Skeletal muscle cell (primary cell): ENCODE data around the gene PRKCB.

Experiments
- DNase-seq: peaks from one replicate; pipeline ENCODE4 v3.0.0-alpha.2; 2010; ENCODE audit warnings: low read depth
- H3K4me3 ChIP-seq: 2 replicates; pipeline ENCODE4 v1.5.1; 2011; ENCODE audit warnings: low read depth, mild to moderate bottlenecking, control low read depth, low read length, moderate library complexity

PRKCB gene

DNA sequence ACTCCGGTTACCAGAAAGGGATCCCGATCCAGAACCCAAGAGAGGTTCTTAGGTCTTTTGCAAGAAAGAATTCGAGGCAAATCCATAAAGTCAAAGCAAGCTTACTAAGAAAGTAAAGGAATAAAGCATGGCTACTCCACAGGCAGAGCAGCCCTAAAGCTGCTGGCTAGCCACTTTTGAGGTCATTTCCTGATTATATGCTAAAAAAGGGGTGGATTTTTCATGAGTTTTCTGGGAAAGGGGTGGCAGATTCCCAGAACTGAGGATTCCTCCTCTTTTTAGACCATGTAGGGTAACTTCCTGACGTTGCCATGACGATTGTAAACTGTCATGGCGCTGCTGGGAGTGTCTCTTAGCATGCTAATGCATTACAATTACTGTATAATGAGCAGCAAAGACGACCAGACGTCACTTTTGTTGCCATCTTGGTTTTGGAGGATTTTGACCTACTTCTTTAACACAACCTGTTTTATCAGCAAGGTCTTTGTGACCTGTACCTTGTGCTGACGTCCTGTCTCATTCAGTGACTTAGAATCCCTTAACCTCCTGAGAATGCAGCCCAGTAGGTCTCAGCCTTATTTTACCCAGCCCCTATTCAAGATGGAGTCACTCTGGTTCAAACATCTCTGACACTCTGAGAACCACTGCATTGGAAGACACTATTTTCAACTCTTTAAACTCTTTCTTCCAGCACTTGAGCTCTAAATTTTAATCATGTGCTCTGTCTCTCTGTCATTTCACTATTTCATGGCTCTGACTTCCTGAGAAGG, 216.7 kb downstream of the PRKCB start:
- no peak for DNase-seq
- H3K4me3 ChIP-seq = no peak overlapping the region

DNA sequence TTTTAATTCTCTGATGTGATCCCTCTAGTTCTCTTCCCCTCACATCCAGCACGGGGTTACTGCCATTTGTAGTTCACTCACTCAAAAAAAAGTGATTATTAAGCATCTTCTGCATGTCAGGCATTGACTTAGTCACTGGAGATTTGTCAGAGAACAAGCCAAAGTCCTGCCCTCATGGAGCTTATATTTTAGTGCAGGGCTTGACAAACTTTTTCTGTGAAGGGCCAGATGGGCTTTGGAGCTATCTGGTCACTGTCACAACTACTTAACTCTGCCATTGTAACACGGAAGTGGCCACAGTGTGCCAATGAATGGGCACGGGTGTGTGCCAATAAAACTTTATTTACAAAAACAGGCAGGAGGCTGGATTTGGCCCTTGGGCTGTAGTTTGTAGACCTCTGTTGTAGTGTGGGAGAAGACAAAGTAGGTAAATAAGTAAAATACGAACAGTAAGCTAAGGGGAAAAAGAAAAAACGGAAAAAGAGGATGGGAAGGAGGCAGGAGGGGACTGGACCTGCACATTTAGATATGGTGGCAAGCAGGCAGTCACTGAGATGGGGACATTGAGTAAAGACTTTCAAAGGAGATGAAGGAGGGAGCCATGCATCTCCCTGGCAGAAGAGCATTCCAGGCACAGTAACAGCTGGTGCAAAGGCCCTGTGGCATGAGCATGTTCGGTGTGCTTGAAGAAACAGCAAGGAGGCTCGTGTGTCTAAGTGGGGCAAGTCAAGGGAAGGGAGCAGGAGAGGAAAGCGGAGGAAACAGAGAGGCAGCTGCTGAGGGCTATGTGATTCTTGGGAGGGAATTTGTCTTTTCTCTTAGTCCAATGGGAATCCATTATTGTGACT, 217.5 kb downstream of the PRKCB start:
- no peak for DNase-seq
- no peak overlapping the region for H3K4me3 ChIP-seq

DNA sequence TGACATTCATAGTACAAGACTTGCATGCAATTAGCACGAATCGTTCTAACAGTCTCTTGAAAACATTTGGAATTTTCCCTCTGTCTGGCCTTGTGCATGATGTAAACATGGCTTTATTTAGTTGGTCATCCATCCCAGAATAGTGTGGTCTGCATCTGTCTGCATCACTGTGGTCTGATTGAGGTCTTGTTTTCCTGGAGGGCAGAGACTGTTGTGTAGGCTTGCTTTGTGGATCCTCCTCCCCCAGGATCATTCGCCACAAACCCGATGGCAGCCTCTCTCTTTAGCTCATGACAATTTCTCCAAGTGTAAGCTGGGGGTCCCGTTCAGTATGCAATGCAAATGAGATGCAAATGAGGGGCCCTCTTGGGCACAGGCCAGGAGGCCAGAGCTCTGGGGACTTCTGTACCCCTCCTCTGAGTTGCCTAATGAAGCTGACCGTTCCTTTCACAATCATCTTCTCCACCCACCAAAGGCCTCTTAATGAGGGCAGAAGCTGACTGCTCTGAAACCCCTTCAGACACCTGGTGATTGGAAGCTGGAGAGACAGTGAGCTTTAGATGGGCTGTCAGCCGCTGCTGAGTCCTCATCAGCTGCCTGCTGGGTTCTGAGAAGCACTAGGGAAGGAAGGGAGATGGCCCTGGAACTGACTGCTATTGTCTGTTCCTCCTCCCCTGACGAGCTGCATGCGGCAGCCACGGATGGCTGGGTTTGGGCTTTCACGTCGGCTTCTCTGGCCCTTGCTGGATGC, 219.1 kb downstream of the PRKCB start:
- no peak overlapping the region for H3K4me3 ChIP-seq
- DNase-seq = no peak

DNA sequence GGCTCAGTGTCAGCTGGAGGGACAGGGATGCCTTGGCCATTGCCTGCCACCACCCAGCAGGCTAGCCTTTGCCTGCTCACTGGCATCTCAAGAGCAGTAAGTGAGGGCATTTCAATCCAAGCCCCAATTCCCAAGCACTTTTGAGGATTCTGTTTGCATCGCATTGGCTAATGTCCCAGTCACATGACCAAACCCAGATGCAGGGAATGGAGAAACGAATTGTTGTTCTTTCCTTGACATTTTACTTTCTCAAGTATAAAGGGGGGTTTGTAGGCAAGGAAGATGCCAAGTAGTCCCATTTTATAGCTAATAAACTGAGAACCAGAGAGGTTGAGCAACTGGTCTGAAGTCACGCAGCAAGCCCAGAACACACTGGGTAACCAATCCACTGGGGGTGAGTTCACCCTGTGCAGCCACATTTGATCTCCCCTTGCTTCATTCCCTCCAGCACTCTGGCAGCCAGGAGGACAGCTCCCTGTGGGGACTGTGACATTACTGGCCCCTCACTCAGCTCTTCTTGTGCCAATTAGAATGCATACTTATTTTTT, 226.6 kb downstream of the PRKCB start:
- no peak for DNase-seq

DNA sequence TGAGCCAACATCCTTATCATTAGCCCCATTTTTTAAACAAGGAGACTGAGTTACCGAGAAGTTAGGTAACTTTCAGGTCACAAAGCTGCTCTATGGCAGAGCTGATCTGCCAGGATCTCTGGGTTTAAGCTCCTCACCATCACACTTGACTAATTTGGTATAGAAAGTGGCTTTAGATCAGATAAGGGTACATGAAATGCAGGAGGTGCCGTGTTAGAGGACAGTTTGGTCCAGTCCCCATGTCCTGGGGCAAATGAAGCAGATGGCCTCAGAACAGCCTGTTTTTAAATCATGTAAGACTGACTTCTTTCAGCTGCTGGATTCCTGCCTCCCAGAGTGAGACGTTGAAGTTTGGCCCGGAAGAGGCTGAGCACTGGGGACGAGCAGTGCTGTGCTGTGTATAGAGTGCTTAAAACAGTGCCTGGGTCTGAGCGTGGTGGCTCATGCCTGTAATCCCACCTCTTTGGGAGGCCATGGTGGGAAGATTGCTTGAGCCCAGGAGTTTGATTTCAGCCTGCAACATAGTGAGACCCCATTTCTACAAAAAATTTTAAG, 233.3 kb downstream of the PRKCB start:
- DNase-seq = no peak
- H3K4me3 ChIP-seq = no peak overlapping the region

More for the DNA sequence above, 226.6 kb downstream of the PRKCB start:
- H3K4me3 ChIP-seq = no peak overlapping the region

DNA sequence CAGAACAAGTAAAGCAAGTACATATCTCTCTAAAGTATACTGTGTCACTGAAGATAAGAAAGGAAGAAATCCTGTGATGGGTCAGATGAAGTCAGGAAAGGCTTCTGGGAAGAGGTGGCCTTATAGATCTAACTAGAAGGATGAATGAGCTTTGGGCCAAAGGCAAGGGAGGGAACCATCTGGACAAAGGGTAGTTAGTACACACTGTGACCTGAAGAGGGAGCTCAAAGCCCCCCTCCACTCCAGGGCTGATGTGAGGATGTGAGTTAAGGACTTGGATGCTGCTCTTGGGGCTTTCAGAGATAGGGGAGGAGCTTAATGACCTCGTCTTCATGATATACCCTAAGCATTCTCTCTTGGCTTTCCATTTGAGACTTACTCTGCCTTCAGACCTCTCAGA, 235.1 kb downstream of the PRKCB start:
- no peak overlapping the region for H3K4me3 ChIP-seq
- DNase-seq = no peak

DNA sequence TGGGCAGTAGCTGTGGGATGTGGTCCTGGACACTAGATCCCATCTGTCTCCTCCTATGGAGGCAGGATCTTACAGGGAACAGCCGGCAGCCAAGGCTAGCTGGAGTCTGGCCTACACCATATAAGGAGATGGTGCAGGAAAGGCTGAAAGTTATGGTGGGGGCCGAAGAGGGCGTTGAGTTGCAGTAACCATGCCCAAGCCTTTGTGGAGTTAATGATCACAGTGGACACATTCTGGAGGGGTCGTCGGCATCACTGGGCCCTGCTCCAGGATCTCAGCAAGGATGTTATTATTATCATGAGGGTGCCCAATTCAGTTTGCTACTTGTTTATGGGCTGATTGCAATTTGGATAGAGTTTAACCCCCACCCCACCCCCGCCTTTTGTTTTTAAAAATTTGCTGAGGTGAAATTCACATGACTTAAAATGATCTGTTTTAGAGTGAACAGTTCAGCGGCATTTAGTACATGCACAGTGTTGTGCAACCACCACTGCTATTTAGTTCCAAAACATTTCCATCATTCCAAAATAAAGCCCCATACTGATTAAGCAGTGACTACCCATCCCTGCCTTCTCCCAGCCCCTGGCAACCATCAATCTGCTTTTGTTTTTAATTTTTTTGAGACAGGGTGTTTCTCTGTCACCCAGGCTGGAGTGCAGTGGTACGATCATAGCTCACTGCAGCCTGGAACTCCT, 236.0 kb downstream of the PRKCB start:
- DNase-seq = no peak
- no peak overlapping the region for H3K4me3 ChIP-seq

DNA sequence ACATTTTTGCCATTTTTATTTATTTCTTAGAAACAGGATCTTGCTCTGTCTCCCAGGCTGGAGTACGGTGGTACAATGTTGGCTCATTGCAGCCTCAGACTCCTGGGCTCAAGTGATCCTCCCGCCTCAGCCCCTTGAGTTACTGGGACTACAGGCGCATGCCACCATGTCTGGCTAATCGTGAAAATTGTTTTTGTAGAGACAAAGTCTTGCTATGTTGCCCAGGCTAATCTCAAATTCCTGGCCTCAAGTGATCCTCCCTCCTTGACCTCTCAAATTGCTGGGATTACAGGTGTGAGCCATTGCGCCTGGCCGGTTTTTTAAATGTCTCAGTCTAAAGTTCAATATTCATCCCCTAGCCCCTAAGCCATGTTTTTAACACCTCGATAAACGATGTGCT, 237.5 kb downstream of the PRKCB start:
- no peak for DNase-seq
- H3K4me3 ChIP-seq = no peak overlapping the region

DNA sequence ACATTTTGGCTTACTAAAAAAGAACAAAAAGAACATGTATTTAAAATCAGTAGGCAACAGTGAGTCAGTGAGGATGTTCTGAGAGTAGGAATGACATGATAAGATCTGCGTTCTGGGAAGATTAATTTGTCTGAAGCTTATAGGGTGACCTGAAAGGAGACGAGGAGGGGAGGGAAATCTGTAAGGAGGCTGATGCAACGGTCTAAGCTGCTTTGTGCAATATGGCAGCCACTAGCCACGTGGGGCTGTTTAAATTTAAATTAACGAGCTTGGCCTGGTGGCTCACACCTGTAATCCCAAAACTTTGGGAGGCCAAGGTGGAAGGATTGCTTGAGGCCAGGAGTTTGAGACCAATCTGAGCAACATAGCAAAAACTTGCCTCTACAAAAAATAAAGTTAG, 238.8 kb downstream of the PRKCB start:
- no peak overlapping the region for H3K4me3 ChIP-seq
- DNase-seq = no peak

DNA sequence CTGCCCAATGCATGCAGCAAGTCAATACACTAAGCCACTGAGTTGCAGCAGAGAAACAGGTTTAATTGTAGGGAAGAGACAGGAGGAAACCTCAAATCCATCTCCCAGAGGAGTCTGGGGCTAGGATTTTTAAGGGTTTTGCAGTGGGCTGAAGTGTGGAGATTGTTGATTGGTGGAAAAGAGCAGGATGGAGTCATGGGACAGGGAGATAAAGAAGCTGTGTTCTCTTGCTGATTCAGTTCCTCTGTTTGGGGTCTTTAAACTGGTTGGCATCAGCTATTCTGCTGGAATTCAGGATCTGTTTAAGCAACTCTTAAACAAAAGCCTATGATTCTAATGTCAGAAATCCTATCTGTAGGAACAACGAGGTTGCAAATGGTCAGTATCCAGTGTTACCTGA, 239.5 kb downstream of the PRKCB start:
- DNase-seq = no peak
- no peak overlapping the region for H3K4me3 ChIP-seq

DNA sequence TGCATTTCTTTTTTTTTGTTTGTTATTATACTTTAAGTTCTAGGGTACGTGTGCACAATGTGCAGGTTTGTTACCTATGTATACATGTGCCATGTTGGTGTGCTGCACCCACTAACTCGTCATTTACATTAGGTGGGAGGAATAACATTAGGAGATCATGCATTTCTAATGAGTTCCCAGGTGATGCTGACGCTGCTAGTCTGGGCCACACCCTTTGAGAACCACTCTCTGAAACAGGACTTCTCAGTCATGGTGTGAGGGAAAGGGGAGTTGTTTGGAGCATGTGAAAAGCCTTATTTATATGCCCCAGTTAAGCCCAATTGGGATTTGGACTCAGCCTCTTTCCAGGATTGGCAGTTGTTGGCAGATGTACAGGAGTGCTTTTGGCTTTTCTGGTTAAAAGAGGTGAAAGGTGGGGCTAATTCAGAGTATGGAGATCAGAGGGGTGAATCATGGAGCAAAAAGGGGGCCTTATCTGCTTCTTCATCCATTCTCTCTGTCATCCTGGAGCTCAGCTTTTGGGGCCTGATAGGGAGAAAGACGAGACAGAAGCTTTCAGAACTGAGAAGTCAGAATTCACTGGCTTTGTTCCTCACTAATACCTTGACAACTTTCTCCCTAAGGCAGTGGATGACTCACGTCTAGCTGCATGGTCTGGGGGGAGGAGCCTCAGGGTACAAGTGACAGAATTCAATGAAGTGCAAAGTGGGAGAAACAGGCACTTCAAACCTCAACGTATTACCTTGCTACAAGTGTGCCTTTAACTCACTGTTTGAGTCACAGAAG, 240.3 kb downstream of the PRKCB start:
- DNase-seq = no peak
- no peak overlapping the region for H3K4me3 ChIP-seq

DNA sequence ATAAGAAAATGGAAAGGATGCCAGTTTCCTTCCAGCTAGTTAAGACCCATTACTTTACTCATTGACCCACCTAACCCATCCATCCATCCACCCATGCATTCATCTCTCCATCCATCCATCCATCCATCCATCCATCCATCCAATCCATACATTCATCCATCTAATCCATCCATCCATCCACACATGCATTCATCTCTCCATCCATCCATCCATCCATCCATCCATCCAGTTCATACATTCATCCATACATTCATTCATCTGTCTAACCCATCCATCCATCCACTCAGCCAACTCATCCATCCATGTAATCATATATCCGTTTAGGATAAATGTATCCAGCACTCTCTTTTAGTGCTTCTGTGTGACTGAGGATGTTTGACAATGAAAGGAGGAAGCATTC, 241.5 kb downstream of the PRKCB start:
- no peak overlapping the region for H3K4me3 ChIP-seq
- DNase-seq = no peak

DNA sequence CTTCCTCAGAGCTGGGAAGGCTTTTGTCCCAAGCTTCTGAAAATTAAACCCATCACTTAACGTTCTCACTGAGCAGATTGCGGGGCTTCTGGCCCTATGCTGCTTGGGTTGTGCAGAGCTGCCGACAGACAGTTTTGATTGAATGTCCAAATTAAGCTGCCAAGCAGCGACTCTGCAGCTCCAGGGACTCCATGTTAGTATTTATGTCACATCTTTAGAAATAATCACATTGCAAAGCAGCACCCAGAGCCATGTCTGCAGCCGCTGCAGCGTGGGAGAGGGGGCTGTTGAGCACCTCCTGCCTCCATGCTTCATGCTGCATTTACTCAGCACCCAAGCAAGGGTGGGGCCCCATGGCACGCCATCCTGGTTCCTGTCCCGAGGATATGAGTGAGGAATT, 242.2 kb downstream of the PRKCB start:
- DNase-seq = no peak
- no peak overlapping the region for H3K4me3 ChIP-seq

DNA sequence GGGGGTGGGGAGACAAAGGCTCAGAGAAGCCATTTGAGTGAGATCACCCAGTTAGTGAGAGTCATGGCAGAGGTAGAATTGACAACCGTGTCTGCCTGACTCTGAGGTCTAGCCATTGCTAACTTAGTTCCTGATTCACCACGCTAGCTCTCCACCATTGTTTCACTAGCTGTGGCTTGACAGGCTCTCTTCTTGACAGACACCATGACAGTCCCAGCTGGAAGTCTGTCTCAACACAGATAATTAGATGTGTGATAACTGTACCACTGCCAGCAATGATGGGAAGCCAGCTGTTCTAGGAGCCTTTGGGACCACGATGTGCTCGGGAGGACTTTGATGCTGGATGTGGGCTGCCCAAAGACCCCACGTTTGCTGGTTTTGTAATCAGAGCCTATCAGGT, 249.9 kb downstream of the PRKCB start:
- no peak for DNase-seq
- no peak overlapping the region for H3K4me3 ChIP-seq

DNA sequence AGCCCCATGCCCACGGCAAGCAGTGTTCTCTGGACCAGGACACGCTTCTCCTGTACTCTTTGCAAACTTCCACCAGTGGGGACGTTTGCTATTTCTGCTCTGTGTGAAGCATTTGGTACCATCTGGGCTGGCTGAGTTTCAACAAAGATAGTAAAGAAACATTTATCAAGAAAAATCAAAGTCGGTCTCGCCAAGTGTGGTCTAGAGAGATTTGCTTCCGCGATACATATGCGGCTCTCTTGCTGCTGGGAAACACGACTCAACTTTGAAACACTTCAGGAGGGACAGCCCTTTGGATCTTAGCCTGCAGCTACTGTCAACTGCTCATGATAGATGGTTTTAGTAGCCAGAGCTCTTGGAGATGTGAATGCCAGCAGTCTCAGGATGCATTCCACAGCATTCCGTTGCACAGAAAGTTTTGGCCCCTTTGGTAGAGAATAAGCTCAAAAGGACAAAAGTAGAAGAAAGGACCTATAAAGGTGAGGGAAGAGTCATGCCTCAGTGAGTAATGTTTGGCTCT, 252.2 kb downstream of the PRKCB start:
- no peak for DNase-seq
- no peak overlapping the region for H3K4me3 ChIP-seq

DNA sequence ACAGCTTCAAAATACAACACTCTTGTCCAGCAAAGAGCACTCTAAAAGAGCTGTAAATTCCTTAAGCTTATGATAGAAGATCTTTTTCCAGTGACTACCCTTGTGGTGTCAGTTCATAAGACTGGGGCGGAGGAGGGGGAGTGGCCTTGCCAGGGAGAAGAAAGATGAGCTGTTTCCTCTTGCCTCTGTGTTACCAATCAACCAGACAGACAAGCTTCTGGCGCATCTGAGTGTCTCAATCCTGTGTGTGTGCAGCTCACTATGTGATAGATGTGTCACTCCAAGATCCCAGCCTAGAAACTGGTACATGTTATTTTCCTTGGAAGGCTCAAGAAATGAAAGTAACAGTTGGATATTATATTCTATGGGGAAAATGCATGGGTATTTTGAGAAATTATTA, 253.0 kb downstream of the PRKCB start:
- no peak overlapping the region for H3K4me3 ChIP-seq
- no peak for DNase-seq

DNA sequence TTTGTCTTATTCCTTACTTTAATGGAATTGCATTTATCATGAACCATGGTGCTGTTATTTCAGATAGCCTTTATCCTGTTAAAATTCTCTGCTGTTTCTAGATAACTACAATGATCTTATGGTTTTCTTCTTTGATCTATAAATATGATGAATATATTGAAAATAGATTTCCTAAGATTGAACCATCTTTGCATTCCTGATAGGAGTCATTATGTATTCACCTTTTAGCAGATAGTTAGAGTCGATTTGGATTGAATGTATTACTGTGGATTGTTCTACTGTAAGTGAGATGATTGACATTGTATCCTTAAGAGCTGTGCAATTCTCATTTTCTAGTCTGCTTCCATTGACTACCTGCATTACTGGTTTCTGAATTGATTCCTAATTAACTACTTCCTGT, 255.3 kb downstream of the PRKCB start:
- no peak for DNase-seq

DNA sequence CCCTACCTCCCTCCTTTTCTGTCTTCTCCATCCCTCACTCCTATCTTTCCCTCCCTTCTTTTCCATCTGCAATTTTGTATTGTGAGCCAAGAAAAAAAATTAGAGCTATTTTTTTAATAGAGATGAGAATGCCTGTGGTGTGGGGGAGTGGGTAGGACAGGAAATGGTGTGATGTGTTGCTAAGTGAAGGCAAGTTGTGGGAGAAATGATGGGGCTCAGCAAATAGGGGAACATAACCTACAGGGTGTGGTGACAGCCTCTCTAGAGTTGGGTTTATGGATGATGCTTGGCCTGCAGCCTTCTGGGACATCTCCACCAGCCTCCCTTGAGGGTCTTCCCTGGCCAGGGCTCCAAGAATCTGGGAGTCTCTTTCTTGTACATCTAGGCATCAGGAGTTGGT, 257.3 kb downstream of the PRKCB start:
- no peak overlapping the region for H3K4me3 ChIP-seq
- DNase-seq = no peak

More for the DNA sequence above, 255.3 kb downstream of the PRKCB start:
- H3K4me3 ChIP-seq = no peak overlapping the region
